HepG2 (cell line): ENCODE results near the gene CLASP2.

Source experiments
- CHD2 ChIP-seq: IDR thresholded peaks from 2 replicates; pipeline ENCODE4 v1.6.1; 2011; ENCODE audit warnings: low read depth, low read length, improper control_type of control experiment
- CTCF ChIP-seq: sonication (generic); formaldehyde crosslinking; IDR thresholded peaks from 2 replicates; pipeline ENCODE4 v1.5.0; 2020; ENCODE audit warnings: mild to moderate bottlenecking, missing genetic modification reagents, moderate library complexity
- TBX2 ChIP-seq: sonication (generic); formaldehyde crosslinking; IDR thresholded peaks from 2 replicates; pipeline ENCODE4 v1.5.0; 2020; ENCODE audit warnings: missing genetic modification reagents, mild to moderate bottlenecking, borderline replicate concordance
- ZKSCAN8 ChIP-seq: IDR thresholded peaks from 2 replicates; pipeline ENCODE4 v1.6.1; 2016; ENCODE audit warnings: borderline replicate concordance, missing genetic modification reagents, missing compliant biosample characterization
- ZNF703 ChIP-seq: sonication (generic); formaldehyde crosslinking; IDR thresholded peaks from 2 replicates; pipeline ENCODE4 v1.5.1; 2020; ENCODE audit warnings: missing genetic modification reagents, mild to moderate bottlenecking, moderate library complexity, borderline replicate concordance

- TF ChIP-seq ZKSCAN8 (CRISPR knock-in tag) (no peak), TBX2 (no peak), CTCF (CRISPR knock-in tag) (no peak), CHD2 (no peak), ZNF703 (no peak)
Observed at GRCh38 chr3:33648793-33649192, 69.3 kb downstream of the CLASP2 start.
